ENCODE data around the gene CLASRP.

The CLASRP gene

GRCh38 chr19:45099467-45100191 is 60.8 kb downstream of the CLASRP start:
- no peaks in the 10 kb centered on the region for H3F3A ChIP-seq (ENCODE audit: control insufficient read depth, insufficient read depth)
- TF ChIP-seq CTCF (IDR thresholded peaks at IDR 0.05; ENCODE audit: low read depth, low read length, poor library complexity, severe bottlenecking) (no peak), EZH2phosphoT487 (IDR thresholded peaks at IDR 0.05; ENCODE audit: borderline replicate concordance, low read length) (no peak)
- H3K4me2 ChIP-seq (ENCODE audit: low read length): no peak overlapping the region
- H3K27me3 ChIP-seq (ENCODE audit: control insufficient read depth, low read length): no peaks in the 10 kb centered on the region
- no peak overlapping the region for H3K4me3 ChIP-seq (ENCODE audit: low read length)
- no peaks in the 10 kb centered on the region for H3K9me3 ChIP-seq (ENCODE audit: control insufficient read depth, insufficient read depth, low read length)
- peaks cover 12% of the 10 kb centered on the region for H3K36me3 ChIP-seq (ENCODE audit: control insufficient read depth, low read length)
- peaks cover 23% of the 10 kb centered on the region; the same call in 1 of the 2 replicates for H4K20me1 ChIP-seq (ENCODE audit: control insufficient read depth, insufficient read depth, low read depth, low read length)
- H3K4me1 ChIP-seq (ENCODE audit: control insufficient read depth, low read length): peaks cover 32% of the 10 kb centered on the region
- H3K79me2 ChIP-seq (ENCODE audit: control insufficient read depth, low read length): peaks cover 100% of the 10 kb centered on the region
- no peaks in the 10 kb centered on the region for H3K9me2 ChIP-seq (replicated peaks; ENCODE audit: control insufficient read depth, low read length)
- H3K27ac ChIP-seq (ENCODE audit: low read depth, low read length): no peak overlapping the region

- Histone ChIP-seq H3K27ac (ENCODE audit: low read depth, low read length) (no peak overlapping the region), H3K27me3 (ENCODE audit: control insufficient read depth, low read length) (no peaks in the 10 kb centered on the region), H3F3A (ENCODE audit: control insufficient read depth, insufficient read depth) (no peaks in the 10 kb centered on the region), H3K4me2 (ENCODE audit: low read length) (no peak overlapping the region), H3K36me3 (ENCODE audit: control insufficient read depth, low read length) (peaks cover 7% of the 10 kb centered on the region), H4K20me1 (ENCODE audit: control insufficient read depth, insufficient read depth, low read depth, low read length) (peaks cover 26% of the 10 kb centered on the region; the same call in 1 of the 2 replicates), H3K79me2 (ENCODE audit: control insufficient read depth, low read length) (peaks cover 100% of the 10 kb centered on the region), H3K4me3 (ENCODE audit: low read length) (no peak overlapping the region), H3K9me2 (replicated peaks; ENCODE audit: control insufficient read depth, low read length) (no peaks in the 10 kb centered on the region), H3K4me1 (ENCODE audit: control insufficient read depth, low read length) (peaks cover 33% of the 10 kb centered on the region), H3K9me3 (ENCODE audit: control insufficient read depth, insufficient read depth, low read length) (no peaks in the 10 kb centered on the region)
- TF ChIP-seq CTCF (IDR thresholded peaks at IDR 0.05; ENCODE audit: low read depth, low read length, poor library complexity, severe bottlenecking): no peak
These were observed 61.4 kb downstream of the CLASRP start for GRCh38 chr19:45100201-45100600.

GRCh38 chr19:45100846-45101252 is 62.0 kb downstream of the CLASRP start:
- Histone ChIP-seq H4K20me1 (ENCODE audit: control insufficient read depth, insufficient read depth, low read depth, low read length) (peaks cover 29% of the 10 kb centered on the region), H3K4me3 (ENCODE audit: low read length) (no peak overlapping the region), H3K27ac (ENCODE audit: low read depth, low read length) (no peak overlapping the region), H3K36me3 (ENCODE audit: control insufficient read depth, low read length) (peaks cover 7% of the 10 kb centered on the region), H3K79me2 (ENCODE audit: control insufficient read depth, low read length) (peaks cover 100% of the 10 kb centered on the region), H3K27me3 (ENCODE audit: control insufficient read depth, low read length) (no peaks in the 10 kb centered on the region), H3K4me1 (ENCODE audit: control insufficient read depth, low read length) (peaks cover 36% of the 10 kb centered on the region), H3K4me2 (ENCODE audit: low read length) (no peak overlapping the region), H3K9me2 (replicated peaks; ENCODE audit: control insufficient read depth, low read length) (no peaks in the 10 kb centered on the region), H3F3A (ENCODE audit: control insufficient read depth, insufficient read depth) (no peaks in the 10 kb centered on the region), H3K9me3 (ENCODE audit: control insufficient read depth, insufficient read depth, low read length) (no peaks in the 10 kb centered on the region)
- no peak for TF ChIP-seq EZH2phosphoT487 (IDR thresholded peaks at IDR 0.05; ENCODE audit: borderline replicate concordance, low read length)
- no peak for TF ChIP-seq CTCF (IDR thresholded peaks at IDR 0.05; ENCODE audit: low read depth, low read length, poor library complexity, severe bottlenecking)
